ENCODE results near the gene AMPD1.

AMPD1 gene

DNA sequence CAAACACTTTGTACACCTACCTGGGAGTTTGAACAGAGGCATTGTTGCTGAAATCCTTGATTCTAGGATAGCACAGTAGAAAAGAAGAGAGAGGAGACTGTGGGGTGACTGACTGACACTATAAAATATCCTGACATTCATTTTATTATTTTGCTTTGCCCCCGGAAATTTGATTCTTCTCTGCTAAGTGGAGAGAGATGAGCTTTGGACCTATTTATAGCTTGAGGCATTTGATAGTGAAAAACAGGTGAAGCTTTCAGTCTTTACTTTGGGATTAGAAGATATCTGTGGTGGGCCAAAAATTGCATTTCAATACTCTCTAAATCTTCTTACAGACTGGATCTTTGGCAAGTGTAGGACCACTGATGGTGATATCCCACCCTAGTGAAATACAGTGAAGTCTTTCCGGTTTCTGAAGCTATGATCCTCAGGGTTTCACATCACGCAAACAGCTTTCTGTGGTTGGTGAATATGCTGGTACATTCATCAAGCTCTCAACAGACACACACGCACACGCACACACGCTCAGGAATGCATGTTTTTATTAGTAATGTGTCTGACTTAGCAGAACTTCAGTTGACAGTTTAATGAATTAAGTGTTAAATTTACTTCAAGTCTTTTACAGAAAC is at the start of gene AMPD1:
Gene AMPD1, minus strand, starts transcription at position 117 of the 629 bp plus-strand sequence. Its CDS starts 75 bp downstream, at position 42.
- no peak for DNase-seq

DNA sequence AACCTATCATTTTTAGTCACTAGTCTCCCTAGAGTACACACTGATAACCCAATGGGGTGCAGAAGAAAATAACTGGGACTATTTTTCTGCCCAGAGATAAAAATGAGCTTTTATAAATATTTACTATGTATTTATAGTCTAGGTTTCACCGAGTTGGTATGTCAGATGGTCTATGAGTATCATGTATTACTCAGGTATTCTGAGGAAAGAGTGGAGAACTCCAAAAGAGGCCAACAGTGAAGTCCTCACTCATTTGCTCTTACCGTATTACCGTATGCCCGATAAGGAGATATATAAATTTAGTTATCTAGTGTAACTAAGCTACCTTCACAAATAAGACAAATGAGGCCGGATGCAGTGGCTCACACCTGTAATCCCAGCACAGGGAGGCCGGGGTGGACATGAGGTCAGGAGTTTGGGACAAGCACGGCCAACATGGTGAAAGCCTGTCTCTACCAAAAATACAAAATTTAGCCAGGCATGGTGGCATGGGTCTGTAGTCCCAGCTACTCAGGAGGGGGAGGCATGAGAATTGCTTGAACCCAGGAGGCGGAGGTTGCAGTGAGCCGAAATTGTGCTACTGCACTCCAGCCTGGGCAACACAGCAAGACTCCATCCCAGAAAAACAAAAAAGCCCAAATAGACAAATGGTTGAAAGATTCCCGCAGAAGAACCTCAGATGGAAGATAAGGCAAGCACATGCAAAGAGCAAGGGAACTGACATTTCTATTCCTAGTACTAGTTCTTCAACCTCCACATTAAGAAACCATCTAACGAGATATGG is 46.8 kb upstream of the AMPD1 start:
- no peak for DNase-seq

DNA sequence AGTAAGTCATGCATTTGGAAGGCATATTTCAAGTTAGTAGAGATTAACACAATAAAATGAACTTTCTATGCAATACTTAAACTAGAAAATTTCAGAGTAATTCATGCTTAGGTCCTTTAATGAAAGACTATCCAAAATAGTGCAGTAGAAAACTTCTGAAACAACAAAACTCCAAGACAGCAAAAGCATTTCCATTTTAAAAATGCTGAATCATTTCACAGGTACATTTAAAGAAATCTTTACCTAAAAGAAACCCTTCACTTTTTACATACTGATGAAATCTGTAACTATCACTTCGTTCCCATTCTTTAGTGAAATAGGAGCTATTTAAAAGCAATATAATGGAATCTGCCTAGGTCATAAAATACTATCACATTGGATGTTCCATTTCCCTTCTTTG is 45.0 kb upstream of the AMPD1 start:
- DNase-seq = no peak

DNA sequence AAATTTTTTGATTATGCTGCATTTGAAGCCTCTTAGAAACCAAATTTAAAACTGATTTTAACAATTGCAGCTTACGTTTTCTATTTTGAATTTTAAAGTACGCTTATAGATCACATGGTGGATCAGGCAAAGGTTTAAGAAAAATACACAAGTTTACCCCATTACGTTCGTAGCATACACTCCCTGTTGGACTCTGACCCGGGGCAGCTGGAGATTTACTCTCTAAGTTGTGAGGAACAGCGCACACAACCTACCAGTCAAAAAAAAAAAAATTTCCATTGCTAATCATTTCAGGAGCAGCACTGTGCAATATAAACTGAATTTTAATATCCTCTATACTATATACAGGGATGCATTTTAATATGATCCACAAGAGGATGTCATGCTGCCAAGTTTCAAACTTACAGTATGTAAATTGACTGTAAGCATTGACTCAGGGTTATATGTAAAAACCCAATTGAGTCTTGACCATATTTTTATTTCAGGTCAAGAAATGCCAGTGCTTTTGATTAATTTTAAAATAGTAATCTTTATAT is 42.0 kb upstream of the AMPD1 start:
- DNase-seq = no peak

DNA sequence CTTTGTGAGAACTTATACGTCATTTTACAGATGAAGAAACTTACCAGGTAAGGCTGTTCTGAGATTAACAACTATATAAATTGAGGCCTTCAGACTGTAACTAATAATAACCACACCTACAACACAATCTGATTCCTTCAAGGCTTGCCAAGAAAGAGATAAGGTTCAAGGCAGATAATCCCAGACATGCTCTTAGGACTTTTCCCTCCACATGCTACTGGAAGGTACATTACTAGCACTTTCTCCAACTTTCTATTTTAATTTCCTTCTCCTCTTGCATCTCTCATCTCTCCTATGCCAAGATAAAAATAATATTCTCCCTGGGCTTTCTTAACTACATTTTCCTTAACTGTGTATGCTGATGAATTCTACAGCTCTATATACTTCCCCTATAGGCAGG is 40.1 kb upstream of the AMPD1 start:
- no peak for DNase-seq

DNA sequence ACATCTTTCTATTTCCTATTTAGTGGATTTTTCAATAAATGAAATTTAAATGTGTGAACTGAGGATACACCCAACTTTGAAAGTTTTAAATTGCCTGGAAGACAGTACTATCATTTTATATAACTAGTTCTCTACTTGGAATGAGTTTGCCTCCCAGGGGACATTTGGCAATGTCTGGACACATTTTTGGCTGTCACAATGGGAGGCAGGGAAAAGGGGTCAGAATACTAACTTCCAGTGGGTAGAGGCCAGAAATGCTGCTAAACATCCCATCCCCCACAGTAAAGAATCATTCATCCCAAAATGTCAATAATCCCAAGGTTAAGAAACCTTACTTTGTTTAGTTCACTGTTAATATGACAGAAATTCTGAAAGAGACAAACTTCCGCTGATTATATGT is 34.4 kb upstream of the AMPD1 start:
- no peak for DNase-seq

DNA sequence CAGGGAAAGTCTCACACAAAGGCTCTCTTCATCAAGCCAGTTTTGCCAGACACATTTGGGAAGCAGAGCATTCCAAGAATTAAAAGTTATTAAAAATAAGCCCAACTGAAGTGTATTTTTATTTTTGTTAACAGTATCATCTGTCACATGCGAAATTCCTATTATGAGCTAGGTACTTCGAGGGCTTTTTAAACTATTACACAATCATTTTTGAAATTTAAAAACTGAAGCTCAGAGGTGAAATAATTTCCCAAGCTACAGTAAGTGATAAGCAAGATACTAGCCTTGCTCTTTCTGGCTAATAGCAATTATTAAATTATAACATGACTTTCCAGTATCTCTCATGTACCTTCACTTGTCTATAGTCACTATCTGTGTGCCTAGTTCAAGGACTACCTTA is 33.2 kb upstream of the AMPD1 start:
- no peak for DNase-seq

DNA sequence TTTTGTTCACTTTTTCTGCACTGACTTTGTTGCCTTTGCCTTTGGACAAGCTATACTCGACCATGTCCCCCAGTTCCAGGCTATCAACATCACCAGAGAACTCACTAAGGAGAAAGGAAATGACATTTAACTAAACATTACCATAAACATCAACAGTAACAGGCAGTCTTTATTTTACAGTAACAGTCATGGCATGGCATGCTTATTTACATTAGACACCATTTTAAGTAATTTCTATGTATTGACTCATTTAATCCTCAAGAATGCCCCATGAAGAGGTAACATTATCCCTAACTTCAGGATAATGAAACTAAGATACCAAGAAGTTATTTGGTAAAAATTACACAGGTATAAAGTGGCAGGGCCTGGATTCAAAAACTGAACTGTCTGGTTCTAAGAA is 29.9 kb upstream of the AMPD1 start:
- no peak for DNase-seq

DNA sequence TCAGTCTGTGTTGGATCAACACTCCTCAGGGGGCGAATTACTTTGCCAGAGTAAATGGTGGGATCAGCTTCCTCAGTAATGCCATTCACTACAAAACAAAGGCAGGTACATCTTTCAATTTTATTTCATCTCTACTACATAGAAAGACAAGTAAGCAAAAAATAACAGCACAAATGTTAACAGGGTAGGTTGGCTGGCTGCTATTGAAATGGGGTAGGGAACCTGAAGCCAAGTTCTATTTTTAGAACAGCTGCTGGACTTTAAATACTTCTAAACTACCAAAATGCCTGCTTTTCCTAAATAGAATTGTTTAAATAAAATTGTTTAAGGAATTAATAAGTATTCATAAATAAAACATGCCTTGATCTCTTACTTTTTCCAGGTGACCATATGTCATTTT is 28.6 kb upstream of the AMPD1 start:
- no peak for DNase-seq

DNA sequence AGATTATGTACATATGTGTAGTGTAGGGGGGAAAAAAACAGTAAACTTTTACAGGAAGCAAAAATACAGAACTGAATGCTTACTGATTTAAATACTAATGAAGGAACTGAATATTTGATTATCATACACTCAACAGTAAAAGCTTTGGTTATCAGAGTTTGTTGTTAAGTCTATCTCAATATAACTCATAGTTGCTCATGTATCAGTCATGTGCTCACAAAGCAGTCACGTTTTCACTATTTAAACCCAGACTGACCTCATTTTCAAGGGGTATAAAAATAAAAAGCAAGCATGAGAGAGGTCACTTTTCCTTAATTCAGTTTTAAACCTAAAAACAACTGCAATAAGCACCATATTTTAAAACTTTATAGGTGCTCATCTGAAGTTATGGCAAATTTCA is 28.1 kb upstream of the AMPD1 start:
- no peak for DNase-seq

DNA sequence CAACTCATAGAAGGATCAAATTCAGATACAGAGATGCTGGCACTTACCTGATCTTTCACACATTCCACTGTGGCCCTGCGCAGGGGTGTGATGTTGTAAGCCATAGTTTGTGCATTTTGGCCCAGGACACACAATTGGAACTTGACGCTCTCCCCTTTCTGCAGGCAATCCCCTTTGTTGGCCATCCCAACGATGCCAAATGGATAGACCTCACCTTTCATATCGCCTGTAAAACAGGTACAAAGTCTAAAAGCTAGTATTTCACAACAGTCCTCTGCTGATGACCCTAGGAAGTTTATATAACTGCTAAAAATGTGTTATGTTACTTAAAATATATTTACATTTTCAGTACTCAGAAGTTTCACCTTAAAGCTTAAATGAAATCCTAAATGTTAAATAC is 25.1 kb upstream of the AMPD1 start:
- no peak for DNase-seq

DNA sequence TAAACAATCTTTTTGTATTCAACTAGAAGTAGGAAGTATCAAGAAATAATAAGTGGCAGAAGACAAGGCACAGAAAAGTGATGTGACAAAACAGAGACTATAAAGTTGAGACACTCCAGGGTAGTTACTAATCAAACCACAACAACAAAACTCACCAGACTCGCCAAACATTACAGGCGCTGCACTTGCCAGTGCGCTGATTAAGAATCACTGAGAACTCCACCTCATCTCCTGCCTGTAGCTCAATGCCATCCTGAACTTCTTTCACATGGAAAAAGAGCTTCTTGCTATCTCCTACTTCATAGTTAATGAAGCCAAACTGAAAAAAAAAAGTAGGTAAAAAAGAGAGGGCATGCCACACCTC is 24.1 kb upstream of the AMPD1 start:
- no peak for DNase-seq

DNA sequence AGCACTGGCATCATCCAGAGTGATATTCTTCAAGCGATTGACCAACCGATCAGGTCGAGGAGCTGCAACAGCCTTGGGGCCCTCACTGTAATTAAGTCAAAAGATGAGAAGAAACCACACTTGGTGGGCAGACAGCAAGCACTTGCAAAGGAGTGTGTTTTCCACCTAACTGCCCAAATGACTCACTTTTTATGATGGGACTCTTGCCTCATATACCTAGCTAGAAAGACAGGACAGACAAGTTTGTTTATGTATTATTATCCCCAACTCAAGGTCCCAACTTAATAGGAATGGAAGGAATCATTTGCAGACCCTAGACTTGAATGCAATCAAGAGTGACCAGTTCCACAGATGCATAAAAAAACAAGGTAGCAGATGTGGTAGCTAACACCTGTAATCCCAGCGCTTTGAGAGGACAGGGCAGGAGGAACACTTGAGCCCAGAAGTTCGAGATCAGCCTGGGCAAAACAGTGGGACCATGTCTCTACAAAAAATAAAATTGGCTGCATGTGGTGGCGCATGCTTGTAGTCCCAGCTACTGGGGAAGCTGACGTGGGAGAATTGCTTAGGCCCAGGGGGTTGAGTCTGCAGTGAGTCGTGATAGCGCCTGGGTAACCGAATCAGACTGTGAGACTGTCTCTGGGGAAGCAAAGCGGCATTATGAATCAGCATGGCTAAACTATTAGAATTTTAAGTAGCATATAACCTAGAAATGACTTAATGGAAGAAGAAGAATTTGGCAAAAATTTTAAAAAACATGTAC is 23.5 kb upstream of the AMPD1 start:
- DNase-seq = no peak

DNA sequence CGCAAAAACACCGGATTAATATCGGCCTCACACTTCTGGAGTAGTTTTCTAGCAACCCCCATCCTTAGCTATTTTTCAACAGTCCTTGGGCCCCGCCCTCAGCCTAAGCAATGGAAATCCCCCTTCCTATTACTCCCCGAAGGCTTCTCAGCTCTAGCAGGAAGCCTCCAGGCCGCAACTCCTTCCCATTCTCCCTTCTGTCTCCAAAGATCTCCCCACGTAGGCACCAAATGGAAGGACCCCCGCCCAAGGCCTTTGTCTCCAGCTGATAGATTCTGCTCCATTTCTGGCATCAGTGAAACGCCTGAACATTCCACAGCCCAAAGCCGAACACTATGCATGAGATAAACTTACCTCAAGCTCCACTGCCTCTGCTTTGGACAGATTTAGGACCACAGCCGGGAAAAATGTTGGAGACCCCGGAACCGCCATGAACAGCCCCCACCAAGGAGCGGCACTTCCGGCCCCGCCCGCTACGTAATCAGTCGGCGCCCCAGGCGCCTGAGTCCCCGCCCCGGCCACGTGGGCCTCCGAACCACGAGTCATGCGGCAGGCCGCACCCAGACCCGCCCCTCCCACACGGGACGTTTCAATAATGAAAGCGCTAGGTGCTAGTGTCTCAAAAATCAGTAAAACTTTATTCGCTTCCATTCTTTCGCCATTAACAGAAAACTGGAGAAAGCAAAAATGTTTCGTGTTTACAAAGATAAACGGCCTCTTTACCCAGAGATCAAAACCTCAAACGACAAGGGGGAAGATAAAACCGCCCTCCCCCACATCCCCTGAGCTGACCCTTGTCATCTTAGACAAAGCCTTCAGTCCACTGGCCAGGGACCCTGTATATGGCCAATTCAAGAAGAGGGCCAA is 21.2 kb upstream of the AMPD1 start, which contains the start of gene NRAS:
Gene NRAS, minus strand, starts transcription at position 468 of the 867 bp plus-strand sequence. CDS start 611 bp downstream, outside the sequence.
- DNase-seq = peak; percentile 93

DNA sequence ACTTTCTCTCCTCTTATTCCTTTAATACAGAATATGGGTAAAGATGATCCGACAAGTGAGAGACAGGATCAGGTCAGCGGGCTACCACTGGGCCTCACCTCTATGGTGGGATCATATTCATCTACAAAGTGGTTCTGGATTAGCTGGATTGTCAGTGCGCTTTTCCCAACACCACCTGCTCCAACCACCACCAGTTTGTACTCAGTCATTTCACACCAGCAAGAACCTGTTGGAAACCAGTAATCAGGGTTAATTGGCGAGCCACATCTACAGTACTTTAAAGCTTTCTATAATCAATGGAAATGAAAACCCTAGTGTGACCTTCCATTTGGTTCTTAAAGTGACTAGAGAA is 20.6 kb upstream of the AMPD1 start:
- DNase-seq = no peak

DNA sequence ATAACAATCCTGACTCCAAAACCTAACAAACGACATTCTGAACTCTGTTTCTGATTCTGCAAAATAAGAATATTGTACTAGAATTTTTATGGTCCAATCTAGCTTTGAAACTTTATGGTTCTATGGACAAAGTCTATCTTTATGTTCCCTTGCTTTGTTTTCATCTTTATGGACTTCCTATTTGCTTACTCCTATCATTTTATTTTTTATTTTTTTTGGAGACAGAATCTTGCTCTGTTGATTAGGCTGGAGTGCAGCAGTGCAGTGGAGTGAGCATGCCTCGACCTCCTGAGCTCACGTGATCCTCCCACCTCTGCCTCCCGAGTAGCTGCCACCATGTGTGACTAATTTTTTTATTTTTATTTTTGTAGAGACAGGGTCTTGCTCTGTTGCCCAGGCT is 17.6 kb upstream of the AMPD1 start:
- DNase-seq = no peak

DNA sequence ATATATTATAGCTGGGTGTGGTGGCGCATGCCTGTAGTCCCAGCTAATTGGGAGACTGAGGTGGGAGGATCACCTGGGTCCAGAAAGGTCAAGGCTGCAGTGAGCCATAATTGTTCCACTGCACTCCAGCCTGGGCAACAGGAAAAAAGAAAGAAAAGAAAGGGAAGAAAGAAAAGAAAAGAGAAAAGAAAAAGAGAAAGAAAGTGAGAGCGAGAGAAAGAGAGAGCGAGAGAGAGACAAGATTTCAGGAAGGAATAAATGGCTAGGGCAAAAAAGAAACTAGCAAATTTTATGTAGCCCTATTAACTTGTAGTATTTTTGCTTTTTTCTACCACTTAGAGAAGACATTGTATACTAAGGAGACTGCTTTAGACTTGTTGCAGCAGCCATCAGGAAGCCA is 15.0 kb upstream of the AMPD1 start:
- no peak for DNase-seq

DNA sequence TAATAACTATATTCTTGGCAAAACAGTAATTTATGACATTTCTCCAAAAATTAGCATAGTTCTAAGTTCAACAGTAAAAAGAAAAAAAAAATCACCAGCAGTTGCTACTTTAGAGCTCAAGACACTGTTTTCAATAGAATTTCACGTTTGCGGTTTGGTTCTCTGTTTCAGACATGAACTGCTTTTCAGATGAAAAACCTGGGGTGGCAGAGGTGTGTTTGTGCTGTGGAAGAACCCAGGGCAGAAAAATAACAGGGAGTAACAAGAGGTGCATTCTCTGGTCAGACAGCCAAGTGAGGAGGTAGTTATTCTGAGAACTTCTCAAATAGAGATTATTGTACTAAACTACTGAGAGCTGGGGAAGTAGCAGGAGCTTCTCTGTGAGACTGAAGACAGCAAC is 12.3 kb upstream of the AMPD1 start:
- DNase-seq = no peak

DNA sequence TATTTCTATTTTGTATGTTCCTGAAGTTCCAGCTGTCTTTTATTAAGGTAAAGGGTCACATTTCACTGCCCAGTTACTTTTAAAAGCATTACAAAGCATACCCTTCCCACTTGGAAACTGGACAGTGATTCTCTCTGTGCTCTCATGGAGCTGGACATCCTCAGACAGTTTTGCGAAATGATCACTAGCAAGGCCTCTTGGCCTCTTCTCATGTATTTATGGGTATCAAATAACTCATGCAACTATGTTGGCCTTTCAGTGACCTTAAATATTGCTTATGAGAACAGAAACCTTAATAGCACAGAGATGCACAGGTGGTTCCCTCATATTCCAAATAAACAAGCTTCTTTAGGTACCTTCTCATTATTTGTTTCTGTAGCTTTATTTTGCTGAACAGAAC is 7.9 kb upstream of the AMPD1 start:
- DNase-seq = no peak

DNA sequence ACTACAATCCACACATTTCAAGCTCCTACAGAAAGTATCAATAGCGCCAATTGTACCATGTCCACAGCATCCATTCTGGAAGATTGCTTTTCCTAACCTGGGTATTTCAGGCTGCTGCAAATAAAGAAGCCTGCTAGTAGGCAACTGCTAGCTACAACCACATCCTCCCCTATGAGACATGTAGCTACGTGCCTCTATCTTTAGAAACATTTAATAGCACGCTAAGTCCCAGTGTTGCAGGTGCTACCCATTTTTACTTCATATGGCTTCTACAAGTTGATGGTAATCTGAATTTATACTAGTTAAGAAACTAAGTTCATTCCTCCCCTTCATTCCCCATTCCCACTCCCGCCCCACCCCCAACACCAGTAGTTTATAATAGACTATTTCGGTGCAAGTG is 7.4 kb upstream of the AMPD1 start:
- no peak for DNase-seq

DNA sequence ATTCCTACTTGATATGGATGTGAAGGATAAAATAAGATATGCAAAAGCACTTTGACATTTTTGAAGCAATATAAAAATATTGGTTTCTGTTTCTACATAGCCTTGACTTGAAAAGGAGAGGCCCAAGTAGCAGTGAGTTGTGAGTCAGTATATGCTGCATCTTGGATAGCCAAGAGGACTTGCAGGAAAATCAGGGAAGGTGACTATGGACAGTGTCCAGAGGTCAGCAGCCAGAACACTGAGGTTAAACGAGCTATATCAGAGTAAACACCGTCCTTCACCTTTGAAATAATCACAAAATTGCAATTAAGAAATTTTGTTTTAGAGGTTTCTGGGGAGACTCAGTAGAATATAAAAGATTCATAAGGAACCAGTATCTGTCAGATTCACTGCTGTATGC is 6.6 kb upstream of the AMPD1 start:
- DNase-seq = no peak

DNA sequence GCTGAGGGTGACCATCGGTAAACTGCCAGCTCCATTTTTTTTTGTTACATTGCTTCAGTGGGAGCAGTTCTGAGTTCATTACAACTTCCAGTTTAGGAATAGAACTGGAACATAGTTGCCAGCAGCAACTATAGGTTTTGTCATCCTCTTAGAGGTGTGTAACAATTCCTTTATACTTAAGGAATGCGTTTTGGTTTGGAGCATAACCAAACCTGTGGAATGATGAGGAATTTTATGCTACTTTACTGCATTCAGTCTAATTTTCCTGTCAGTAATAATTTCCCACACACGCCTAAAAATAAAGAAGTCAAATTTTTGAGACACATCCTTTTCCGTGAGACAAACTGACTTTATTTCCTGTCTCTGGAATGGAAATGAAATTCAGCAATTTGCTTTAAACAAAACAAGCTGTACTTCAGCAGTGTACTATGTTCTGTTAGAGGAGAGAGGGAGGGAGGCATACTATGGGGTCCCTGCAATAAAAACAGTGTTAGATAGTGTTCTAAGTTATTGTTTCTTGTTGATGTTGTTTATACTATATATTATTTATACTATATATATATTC is 4.8 kb upstream of the AMPD1 start:
- DNase-seq = no peak

DNA sequence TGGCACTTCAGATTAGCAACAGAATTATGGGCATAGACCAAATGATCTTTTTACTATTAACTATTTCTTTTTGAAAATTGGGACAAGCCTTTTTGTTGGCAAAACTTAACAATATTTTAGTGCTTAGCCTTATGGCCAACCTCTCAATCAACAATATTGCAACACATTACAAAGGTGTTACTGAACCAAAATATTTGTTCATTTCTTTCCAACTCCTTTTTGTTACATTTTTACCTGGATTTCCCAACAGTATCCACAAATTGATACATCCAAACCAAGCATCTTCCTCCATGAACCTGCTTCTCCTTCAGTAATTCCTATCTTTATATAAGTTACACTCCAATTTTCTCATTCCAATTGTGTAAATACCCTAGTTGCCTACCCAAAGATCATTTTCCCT is 1.5 kb upstream of the AMPD1 start:
- no peak for DNase-seq

All from CD4-positive, alpha-beta T cell treated with Interferon gamma for 1 hour (primary cell).